ENCODE data around the gene TGOLN2. TPM values are rescaled to one million over a fixed set of nuclear protein-coding genes. Genes with fewer than 3 reads are reported as not detected.
"Not testable (repeated sequence)": the region's sequence is repeated elsewhere in the genome, so short reads cannot be mapped to it uniquely, and the experiment has no call there.

Gene TGOLN2
- total RNA-seq, 1 experiment from 2014 or later, result 38.2 TPM

- in situ Hi-C loops (cut with HindIII; ENCODE audit: low pct_unique_long_range_greater_than_20kb, low sequenced_read_pairs), result no loop called here
- peak; percentile 47 for DNase-seq (ENCODE audit: low read depth)
Observed at GRCh38 chr2:85318222-85319074, 9.3 kb downstream of the TGOLN2 start.

GRCh38 chr2:85315921-85316320 lies 11.9 kb downstream of the TGOLN2 start:
- in situ Hi-C loops (cut with HindIII; ENCODE audit: low pct_unique_long_range_greater_than_20kb, low sequenced_read_pairs), result not testable (repeated sequence)

GRCh38 chr2:85314884-85315242 lies 12.9 kb downstream of the TGOLN2 start:
- no peak for DNase-seq (ENCODE audit: low read depth)
- in situ Hi-C loops (cut with HindIII; ENCODE audit: low pct_unique_long_range_greater_than_20kb, low sequenced_read_pairs), result no loop called here

More at GRCh38 chr2:85315921-85316320, 11.9 kb downstream of the TGOLN2 start:
- DNase-seq (ENCODE audit: low read depth), result not testable (repeated sequence)

GRCh38 chr2:85312404-85312803 lies 15.4 kb downstream of the TGOLN2 start:
- no peak for DNase-seq (ENCODE audit: low read depth)

GRCh38 chr2:85310330-85310729 lies 17.5 kb downstream of the TGOLN2 start:
- no peak for DNase-seq (ENCODE audit: low read depth)

More at GRCh38 chr2:85312404-85312803, 15.4 kb downstream of the TGOLN2 start:
- in situ Hi-C loops (cut with HindIII; ENCODE audit: low pct_unique_long_range_greater_than_20kb, low sequenced_read_pairs), result no loop called here

GRCh38 chr2:85309699-85310321 lies 18.0 kb downstream of the TGOLN2 start:
- no peak for DNase-seq (ENCODE audit: low read depth)
- in situ Hi-C loops (cut with HindIII; ENCODE audit: low pct_unique_long_range_greater_than_20kb, low sequenced_read_pairs), result no loop called here

More at GRCh38 chr2:85310330-85310729, 17.5 kb downstream of the TGOLN2 start:
- in situ Hi-C loops (cut with HindIII; ENCODE audit: low pct_unique_long_range_greater_than_20kb, low sequenced_read_pairs), result no loop called here

GRCh38 chr2:85308896-85309555 lies 18.8 kb downstream of the TGOLN2 start:
- peak; percentile 96 for DNase-seq (ENCODE audit: low read depth)
- in situ Hi-C loops (cut with HindIII; ENCODE audit: low pct_unique_long_range_greater_than_20kb, low sequenced_read_pairs), result no loop called here

GRCh38 chr2:85308201-85308600 lies 19.6 kb downstream of the TGOLN2 start:
- in situ Hi-C loops (cut with HindIII; ENCODE audit: low pct_unique_long_range_greater_than_20kb, low sequenced_read_pairs), result no loop called here

GRCh38 chr2:85307527-85307897 lies 20.3 kb downstream of the TGOLN2 start:
- in situ Hi-C loops (cut with HindIII; ENCODE audit: low pct_unique_long_range_greater_than_20kb, low sequenced_read_pairs), result no loop called here

More at GRCh38 chr2:85308201-85308600, 19.6 kb downstream of the TGOLN2 start:
- DNase-seq (ENCODE audit: low read depth), result no peak

GRCh38 chr2:85303780-85304531 lies 23.8 kb downstream of the TGOLN2 start:
- in situ Hi-C loops (cut with HindIII; ENCODE audit: low pct_unique_long_range_greater_than_20kb, low sequenced_read_pairs), result no loop called here
- no peak for DNase-seq (ENCODE audit: low read depth)

More at GRCh38 chr2:85307527-85307897, 20.3 kb downstream of the TGOLN2 start:
- no peak for DNase-seq (ENCODE audit: low read depth)

- in situ Hi-C loops (cut with HindIII; ENCODE audit: low pct_unique_long_range_greater_than_20kb, low sequenced_read_pairs), result no loop called here
- no peak for DNase-seq (ENCODE audit: low read depth)
Observed at GRCh38 chr2:85302121-85302520, 25.7 kb downstream of the TGOLN2 start.

GRCh38 chr2:85291425-85292023 lies 36.3 kb downstream of the TGOLN2 start:
- in situ Hi-C loops (cut with HindIII; ENCODE audit: low pct_unique_long_range_greater_than_20kb, low sequenced_read_pairs), result no loop called here
- DNase-seq (ENCODE audit: low read depth), result no peak

- in situ Hi-C loops (cut with HindIII; ENCODE audit: low pct_unique_long_range_greater_than_20kb, low sequenced_read_pairs), result no loop called here
Observed at GRCh38 chr2:85288244-85288725, 39.5 kb downstream of the TGOLN2 start.

GRCh38 chr2:85287721-85288120 lies 40.1 kb downstream of the TGOLN2 start:
- in situ Hi-C loops (cut with HindIII; ENCODE audit: low pct_unique_long_range_greater_than_20kb, low sequenced_read_pairs), result no loop called here
- DNase-seq (ENCODE audit: low read depth), result no peak

More at GRCh38 chr2:85288244-85288725, 39.5 kb downstream of the TGOLN2 start:
- DNase-seq (ENCODE audit: low read depth), result peak; percentile 50

GRCh38 chr2:85286918-85287317 lies 40.9 kb downstream of the TGOLN2 start:
- in situ Hi-C loops (cut with HindIII; ENCODE audit: low pct_unique_long_range_greater_than_20kb, low sequenced_read_pairs), result no loop called here
- DNase-seq (ENCODE audit: low read depth), result no peak

GRCh38 chr2:85283641-85284040 lies 44.1 kb downstream of the TGOLN2 start:
- in situ Hi-C loops (cut with HindIII; ENCODE audit: low pct_unique_long_range_greater_than_20kb, low sequenced_read_pairs), result no loop called here
- DNase-seq (ENCODE audit: low read depth), result no peak

GRCh38 chr2:85282914-85283313 lies 44.9 kb downstream of the TGOLN2 start:
- DNase-seq (ENCODE audit: low read depth), result no peak
- in situ Hi-C loops (cut with HindIII; ENCODE audit: low pct_unique_long_range_greater_than_20kb, low sequenced_read_pairs), result no loop called here

GRCh38 chr2:85281553-85281952 lies 46.2 kb downstream of the TGOLN2 start:
- in situ Hi-C loops (cut with HindIII; ENCODE audit: low pct_unique_long_range_greater_than_20kb, low sequenced_read_pairs), result no loop called here
- DNase-seq (ENCODE audit: low read depth), result no peak

Data from Caki2 (cell line).